ENCODE measurements around the gene NPAS1.

DNA sequence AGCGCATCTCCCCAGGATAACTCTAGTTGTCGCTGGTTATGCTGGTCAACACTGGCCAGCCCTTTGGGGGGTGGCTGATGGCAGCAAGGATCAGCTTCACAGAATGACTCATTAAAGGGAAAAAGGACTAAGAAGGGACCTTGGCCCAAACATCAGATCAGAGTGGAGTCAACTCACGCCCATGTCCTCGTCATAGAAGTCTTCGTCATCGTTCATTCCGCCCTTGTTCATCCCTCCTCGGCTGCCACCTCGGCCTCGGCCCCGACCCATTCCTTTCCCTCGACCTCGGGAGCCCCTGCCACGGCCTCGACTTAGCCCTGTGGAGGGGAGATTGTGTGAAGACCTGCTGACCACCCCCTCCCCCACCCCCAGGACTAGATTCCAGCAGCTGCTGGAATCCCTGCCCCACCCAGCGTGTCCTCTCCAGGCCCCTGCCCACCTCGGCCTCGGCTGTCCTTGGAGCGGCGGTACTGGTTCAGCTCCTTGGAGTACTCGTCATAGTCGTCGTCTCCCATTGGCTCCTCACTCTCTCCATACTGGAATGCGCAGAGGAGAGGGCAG lies 65.3 kb downstream of the NPAS1 start:
- TF ChIP-seq CTCF (conservative IDR thresholded peaks at IDR 0.05; ENCODE audit: low read length) (no peak), EZH2phosphoT487 (IDR thresholded peaks at IDR 0.05; ENCODE audit: borderline replicate concordance, low read depth, low read length) (no peak)

All from OCI-LY7 (cell line).